ENCODE measurements around the gene MCEMP1. TPM values are rescaled to one million over a fixed set of nuclear protein-coding genes. Genes with fewer than 3 reads are reported as not detected.

The MCEMP1 gene
- total and polyA plus RNA-seq, 2 of the 13 experiments (the other 11 are each of a cell fraction or from before 2014, with no cell fraction given), result not detected

DNA sequence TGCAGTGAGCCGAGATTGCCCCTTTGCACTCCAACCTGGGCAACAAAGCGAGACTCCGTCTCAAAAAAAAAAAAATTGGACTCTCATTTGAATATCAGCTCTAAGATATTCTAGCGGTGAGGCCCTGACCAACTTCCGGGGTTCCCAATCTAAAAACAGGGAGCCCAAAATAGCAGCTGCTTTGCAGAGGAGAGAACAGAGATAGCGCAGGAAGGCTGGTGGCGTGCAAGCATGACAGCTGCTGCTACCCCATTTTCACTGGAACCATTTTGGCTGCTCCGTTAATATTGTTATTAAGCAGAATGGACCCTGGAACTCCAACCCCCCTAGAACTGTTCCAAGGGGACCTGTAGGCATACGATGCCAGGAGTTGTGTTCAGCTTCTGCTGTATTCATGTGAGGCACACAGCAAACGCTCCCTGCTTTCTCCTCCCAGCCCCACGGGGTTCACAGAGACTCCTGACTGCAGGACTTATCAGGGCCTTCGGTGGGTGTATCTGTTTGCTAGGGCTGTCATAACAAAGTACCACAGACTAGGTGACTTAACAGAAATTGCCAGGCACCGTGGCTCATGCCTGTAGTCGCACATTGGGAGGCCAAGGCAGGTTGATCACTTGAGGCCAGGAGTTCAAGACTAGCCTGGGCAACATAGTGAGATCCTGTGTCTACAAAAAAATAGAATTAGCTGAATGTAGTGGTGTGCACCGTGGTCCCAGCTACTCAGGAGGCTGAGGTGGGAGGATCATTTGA, 28.4 kb upstream of the MCEMP1 start (continued):
- TF ChIP-seq, protein P1, sequence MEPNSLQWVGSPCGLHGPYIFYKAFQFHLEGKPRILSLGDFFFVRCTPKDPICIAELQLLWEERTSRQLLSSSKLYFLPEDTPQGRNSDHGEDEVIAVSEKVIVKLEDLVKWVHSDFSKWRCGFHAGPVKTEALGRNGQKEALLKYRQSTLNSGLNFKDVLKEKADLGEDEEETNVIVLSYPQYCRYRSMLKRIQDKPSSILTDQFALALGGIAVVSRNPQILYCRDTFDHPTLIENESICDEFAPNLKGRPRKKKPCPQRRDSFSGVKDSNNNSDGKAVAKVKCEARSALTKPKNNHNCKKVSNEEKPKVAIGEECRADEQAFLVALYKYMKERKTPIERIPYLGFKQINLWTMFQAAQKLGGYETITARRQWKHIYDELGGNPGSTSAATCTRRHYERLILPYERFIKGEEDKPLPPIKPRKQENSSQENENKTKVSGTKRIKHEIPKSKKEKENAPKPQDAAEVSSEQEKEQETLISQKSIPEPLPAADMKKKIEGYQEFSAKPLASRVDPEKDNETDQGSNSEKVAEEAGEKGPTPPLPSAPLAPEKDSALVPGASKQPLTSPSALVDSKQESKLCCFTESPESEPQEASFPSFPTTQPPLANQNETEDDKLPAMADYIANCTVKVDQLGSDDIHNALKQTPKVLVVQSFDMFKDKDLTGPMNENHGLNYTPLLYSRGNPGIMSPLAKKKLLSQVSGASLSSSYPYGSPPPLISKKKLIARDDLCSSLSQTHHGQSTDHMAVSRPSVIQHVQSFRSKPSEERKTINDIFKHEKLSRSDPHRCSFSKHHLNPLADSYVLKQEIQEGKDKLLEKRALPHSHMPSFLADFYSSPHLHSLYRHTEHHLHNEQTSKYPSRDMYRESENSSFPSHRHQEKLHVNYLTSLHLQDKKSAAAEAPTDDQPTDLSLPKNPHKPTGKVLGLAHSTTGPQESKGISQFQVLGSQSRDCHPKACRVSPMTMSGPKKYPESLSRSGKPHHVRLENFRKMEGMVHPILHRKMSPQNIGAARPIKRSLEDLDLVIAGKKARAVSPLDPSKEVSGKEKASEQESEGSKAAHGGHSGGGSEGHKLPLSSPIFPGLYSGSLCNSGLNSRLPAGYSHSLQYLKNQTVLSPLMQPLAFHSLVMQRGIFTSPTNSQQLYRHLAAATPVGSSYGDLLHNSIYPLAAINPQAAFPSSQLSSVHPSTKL (CRISPR knock-in tag; IDR thresholded peaks at IDR 0.05), result no peak
- no peak for TF ChIP-seq SATB2 (CRISPR knock-in tag; IDR thresholded peaks at IDR 0.05)
- TF ChIP-seq, protein P2, sequence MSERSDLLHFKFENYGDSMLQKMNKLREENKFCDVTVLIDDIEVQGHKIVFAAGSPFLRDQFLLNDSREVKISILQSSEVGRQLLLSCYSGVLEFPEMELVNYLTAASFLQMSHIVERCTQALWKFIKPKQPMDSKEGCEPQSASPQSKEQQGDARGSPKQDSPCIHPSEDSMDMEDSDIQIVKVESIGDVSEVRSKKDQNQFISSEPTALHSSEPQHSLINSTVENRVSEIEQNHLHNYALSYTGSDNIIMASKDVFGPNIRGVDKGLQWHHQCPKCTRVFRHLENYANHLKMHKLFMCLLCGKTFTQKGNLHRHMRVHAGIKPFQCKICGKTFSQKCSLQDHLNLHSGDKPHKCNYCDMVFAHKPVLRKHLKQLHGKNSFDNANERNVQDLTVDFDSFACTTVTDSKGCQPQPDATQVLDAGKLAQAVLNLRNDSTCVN (CRISPR knock-in tag; IDR thresholded peaks at IDR 0.05; ENCODE audit: borderline replicate concordance), result no peak
- TF ChIP-seq ZSCAN22 (CRISPR knock-in tag; IDR thresholded peaks at IDR 0.05), result no peak
- no peak for TF ChIP-seq ZNF10 (CRISPR knock-in tag; IDR thresholded peaks at IDR 0.05; ENCODE audit: borderline replicate concordance, low read depth)
- TF ChIP-seq, protein P3, sequence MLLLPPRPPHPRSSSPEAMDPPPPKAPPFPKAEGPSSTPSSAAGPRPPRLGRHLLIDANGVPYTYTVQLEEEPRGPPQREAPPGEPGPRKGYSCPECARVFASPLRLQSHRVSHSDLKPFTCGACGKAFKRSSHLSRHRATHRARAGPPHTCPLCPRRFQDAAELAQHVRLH (CRISPR knock-in tag; IDR thresholded peaks at IDR 0.05; ENCODE audit: borderline replicate concordance, low read depth), result no peak
- no peak for TF ChIP-seq CREB1 (IDR thresholded peaks at IDR 0.05)
- no peak for TF ChIP-seq CREB1 (CRISPR knock-in tag; IDR thresholded peaks at IDR 0.05)

Measured in HepG2 (cell line).